OCI-LY7 (cell line): ENCODE data around the gene RAPGEF5.

Experiments used
- EZH2phosphoT487 ChIP-seq: fragments of 200-600 bp; sonication (generic); IDR thresholded peaks from 2 replicates; pipeline ENCODE4 v1.6.1; 2018; ENCODE audit warnings: low read depth, borderline replicate concordance, mild to moderate bottlenecking, mixed run types, antibody characterized with exemption, low read length, moderate library complexity, mixed read lengths
- TF ChIP-seq, protein P1 (sequence below): fragments of 200-600 bp; sonication (generic); conservative IDR thresholded peaks from 2 replicates; pipeline ENCODE4 v1.5.1; 2014; ENCODE audit warnings: mild to moderate bottlenecking, antibody characterized with exemption, low read length, moderate library complexity, mixed read lengths

DNA sequence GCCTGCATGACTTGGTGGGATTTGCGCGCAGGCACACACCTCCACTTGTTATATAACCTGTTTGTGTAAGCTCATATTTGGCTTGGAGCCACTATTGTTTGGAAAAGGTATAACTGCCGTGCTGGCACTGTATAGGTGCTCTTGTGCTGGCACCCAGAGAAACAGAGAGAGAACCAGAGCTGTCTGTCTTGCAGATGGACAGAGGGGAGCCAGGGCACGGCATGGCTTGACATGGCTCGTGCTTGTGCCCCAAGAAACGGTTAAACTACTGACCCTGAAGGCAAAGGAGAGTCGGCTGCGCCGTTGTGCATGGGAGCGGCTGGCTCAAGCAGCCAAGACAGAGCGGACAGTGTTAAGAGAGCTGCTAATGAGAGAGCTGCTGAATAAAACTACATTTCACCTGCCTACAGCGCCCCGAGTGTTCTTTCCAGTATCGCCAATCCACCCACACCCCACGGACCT, 23.2 kb downstream of the RAPGEF5 start:
- TF ChIP-seq, protein P1, sequence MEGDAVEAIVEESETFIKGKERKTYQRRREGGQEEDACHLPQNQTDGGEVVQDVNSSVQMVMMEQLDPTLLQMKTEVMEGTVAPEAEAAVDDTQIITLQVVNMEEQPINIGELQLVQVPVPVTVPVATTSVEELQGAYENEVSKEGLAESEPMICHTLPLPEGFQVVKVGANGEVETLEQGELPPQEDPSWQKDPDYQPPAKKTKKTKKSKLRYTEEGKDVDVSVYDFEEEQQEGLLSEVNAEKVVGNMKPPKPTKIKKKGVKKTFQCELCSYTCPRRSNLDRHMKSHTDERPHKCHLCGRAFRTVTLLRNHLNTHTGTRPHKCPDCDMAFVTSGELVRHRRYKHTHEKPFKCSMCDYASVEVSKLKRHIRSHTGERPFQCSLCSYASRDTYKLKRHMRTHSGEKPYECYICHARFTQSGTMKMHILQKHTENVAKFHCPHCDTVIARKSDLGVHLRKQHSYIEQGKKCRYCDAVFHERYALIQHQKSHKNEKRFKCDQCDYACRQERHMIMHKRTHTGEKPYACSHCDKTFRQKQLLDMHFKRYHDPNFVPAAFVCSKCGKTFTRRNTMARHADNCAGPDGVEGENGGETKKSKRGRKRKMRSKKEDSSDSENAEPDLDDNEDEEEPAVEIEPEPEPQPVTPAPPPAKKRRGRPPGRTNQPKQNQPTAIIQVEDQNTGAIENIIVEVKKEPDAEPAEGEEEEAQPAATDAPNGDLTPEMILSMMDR: no peak
- TF ChIP-seq EZH2phosphoT487: no peak
